AG10803 (cell line): ENCODE results near the gene DIAPH1.
"Not testable (repeated sequence)": the region's sequence is repeated elsewhere in the genome, so short reads cannot be mapped to it uniquely, and the experiment has no call there.

Source experiments
- DNase-seq: peaks from one replicate; pipeline ENCODE4 v3.0.0; 2010; ENCODE audit warnings: low read depth
- H3K4me3 ChIP-seq: 2 replicates; pipeline ENCODE4 v1.5.1; 2011; ENCODE audit warnings: mild to moderate bottlenecking, low read length, control low read depth
- TF ChIP-seq, protein P1 (sequence below): conservative IDR thresholded peaks from 2 replicates; pipeline ENCODE4 v1.5.1; 2011; ENCODE audit warnings: mild to moderate bottlenecking, low read length, control low read depth, inconsistent platforms

DIAPH1 gene

DNA sequence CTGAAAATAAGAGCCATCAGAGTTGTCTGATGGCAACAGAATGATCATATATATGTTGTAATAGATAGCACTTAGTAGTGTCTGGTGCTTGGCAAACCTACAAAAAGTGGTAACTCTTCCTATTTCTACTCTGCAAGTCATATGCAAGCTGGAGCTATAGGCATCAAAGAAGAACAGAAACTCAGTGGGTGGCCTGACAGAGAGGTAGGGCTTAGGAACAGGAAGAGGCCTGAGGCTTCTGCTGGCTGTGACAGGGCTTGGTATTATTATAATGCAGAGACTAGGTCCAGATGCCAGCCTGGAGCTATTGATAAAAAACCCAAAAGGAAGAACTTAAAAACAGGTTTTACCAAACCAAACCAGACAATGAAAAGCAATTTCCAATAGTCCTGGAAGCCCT is 4.4 kb upstream of the DIAPH1 start:
- no peak overlapping the region for H3K4me3 ChIP-seq
- DNase-seq = no peak

DNA sequence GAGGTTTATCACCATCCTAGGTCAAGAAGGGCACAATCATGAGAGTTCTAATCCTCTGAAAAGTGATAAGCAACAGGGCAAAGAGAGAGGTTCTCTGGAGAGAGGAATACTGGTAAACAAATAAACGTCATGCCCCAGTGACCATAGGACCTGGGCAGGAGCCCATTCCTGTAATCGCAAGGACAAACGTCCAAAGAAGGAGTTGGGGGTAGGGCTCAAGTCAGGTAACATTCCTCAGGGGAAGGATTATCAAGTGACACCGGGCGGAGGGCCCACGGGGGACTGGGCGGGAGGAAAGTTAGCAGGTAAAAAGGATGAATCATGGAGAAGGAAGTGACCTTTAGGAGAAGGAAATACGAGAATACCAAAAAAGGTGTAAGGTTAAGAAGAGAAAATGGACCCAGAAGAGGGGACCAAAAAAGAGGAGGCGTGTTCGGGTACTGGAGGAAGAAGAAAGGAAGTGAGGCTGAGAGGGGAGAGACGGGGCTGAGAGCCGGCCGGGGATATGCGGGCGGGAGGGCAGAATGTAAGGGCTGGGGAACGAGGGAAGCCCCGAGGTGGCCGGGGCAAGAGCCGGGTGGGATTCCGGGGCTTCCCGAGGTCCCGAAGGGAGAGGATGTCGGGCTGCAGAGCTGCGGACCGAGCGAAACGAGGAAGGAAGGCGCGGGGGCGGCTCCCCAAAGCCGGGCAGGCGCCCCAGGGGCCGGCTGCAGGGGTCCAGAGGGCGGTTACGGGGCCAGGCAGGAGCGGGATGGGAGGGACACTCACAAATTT is 583 bp downstream of the DIAPH1 start:
- TF ChIP-seq, protein P1, sequence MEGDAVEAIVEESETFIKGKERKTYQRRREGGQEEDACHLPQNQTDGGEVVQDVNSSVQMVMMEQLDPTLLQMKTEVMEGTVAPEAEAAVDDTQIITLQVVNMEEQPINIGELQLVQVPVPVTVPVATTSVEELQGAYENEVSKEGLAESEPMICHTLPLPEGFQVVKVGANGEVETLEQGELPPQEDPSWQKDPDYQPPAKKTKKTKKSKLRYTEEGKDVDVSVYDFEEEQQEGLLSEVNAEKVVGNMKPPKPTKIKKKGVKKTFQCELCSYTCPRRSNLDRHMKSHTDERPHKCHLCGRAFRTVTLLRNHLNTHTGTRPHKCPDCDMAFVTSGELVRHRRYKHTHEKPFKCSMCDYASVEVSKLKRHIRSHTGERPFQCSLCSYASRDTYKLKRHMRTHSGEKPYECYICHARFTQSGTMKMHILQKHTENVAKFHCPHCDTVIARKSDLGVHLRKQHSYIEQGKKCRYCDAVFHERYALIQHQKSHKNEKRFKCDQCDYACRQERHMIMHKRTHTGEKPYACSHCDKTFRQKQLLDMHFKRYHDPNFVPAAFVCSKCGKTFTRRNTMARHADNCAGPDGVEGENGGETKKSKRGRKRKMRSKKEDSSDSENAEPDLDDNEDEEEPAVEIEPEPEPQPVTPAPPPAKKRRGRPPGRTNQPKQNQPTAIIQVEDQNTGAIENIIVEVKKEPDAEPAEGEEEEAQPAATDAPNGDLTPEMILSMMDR = no peak
- H3K4me3 ChIP-seq = peak overlapping the region; percentile 71
- DNase-seq = no peak

More for the DNA sequence above, 4.4 kb upstream of the DIAPH1 start:
- TF ChIP-seq, protein P1 = no peak

DNA sequence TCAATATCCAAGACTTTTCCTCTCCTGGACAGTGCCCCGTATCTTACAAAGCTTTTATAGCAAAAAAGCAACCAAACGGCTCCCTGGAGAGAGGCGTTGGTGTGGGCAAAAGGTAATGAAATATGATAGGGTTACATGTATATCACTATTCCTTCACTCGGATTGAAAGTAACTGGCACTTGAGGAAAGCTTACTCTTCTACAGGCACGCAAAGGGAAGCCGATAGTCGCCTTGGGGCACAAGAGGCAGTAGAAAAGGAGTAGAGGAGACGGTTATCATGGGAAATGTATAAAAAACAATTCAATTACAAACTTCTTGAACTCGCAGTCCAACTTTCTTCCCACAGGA is 1.1 kb downstream of the DIAPH1 start:
- DNase-seq = no peak
- TF ChIP-seq, protein P1 = no peak
- peak overlapping the region; percentile 71 for H3K4me3 ChIP-seq

DNA sequence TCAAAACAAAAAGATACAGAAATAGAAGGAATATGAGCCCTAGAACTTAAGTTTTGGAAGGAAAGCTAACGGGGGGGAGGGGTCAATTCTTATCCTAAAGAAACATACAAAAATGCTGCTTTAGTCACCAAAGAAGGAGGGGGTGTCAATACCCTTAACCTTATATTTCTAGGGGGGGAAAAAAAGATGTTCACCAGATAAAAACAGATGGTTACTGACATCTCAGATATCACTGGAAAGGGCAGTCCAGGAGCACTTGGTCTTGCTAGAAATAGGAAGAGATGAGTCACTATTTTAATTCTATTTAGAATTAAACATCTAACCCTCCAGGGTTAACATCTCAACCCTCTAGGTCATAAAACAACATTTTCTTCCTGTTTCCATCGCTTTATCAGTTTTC is 1.7 kb downstream of the DIAPH1 start:
- DNase-seq = no peak
- peak overlapping the region; percentile 71 for H3K4me3 ChIP-seq
- TF ChIP-seq, protein P1 = no peak

DNA sequence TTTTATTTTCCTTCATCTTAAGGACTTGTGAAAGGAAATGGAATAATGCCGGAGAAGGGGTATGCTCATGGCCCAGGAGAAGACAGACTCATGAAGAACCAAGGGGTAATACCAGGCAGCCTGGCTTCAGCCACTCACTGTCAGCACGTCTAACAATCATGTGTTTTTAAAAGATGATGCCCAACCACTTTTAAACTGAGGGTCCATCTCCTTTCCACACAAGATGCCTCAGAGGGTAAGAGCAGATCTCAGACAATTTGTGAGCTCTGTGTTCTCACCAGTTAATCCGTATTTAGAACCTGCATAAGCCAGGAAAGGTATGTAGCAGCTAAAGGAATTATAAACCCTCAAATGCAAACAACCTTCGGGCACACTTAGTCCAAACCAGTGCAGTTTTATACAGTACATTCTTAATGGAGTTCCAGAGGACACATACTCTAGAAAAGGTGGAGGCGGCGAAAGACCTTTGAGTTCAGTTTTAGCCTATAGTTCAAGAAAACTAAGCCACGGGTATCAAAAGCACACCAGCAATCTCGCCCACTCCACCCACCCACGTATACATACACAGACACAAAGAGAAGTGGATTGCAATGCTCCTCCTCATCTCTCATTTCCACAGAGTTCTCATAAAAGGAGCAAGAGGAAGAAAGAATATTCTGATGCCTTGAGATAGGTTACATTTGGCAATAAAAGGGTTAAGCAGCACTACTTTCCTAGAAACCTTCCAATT is 2.6 kb downstream of the DIAPH1 start:
- TF ChIP-seq, protein P1 = no peak
- no peak for DNase-seq
- H3K4me3 ChIP-seq = no peak overlapping the region

DNA sequence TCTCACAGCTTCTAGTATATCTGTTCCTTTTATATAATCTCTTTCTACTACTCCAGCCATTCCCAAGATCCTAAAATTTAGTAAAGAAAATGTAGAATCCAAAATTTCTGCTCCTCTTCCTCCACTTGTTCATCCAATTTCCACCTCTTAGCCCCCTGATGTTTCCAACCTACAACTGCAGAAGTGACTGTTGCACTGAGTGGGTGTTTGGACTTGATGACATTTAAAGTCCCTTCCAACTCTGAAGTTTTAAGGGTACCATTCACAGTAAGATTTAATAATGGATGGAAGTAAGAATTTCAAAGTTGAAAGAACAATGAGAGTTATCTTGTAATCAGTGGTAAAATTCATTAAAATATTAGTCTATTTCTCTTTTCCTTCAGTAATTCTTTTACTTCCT is 5.5 kb downstream of the DIAPH1 start:
- TF ChIP-seq, protein P1 = no peak
- DNase-seq = no peak
- no peak overlapping the region for H3K4me3 ChIP-seq

DNA sequence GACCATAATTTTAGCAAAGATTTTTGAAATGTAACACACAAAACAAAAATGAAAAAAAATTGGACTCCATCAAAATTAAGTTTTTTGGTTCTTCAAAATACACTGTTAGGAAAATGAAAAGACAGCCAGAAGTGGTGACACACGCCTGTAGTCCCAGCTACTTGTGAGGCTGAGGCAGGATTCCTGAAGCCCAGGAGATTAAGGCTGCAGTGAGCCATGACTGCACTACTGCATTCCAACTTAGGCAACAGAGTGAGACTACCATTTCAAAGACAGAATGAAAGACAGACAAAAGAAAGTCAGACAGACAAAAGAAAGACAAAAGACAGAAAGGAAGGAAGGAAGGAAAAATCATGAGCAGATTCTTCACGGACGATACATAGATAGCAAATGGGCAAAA is 7.5 kb downstream of the DIAPH1 start:
- no peak for DNase-seq
- no peak overlapping the region for H3K4me3 ChIP-seq
- TF ChIP-seq, protein P1 = no peak

DNA sequence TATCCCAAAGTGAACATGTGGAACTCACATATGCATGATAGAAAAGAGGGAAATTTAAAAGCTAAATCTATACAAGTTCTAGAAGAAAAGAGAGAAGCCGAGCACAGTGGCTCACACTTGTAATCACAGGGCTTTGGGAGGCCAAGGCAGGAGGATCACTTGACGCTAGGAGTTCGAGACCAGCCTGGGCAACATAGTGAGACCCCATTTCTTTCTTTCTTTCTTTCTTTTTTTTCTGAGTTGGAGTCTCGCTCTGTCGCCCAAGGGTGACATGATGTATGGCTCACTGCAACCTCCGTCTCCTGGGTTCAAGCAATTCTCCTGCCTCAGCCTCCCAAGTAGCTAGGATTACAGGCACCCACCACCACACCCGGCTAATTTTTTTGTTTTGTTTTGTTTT is 8.9 kb downstream of the DIAPH1 start:
- DNase-seq, H3K4me3 ChIP-seq: not testable (repeated sequence)
